Adrenal gland (tissue), 5 donors: Measurements from ENCODE around the gene UBAC1.

Experiments
- POLR2A ChIP-seq, 2 donors: fragments of 450-650 bp; IDR thresholded peaks; one replicate each; pipeline ENCODE4 v1.6.1; 2017; ENCODE audit warnings: antibody characterized with exemption in 2 of 2, mild to moderate bottlenecking in 2 of 2, moderate library complexity in 1 of 2
- TF ChIP-seq, protein P1 (sequence below), 6 experiments: fragments of 450-650 bp in 4 of 6; fragments of 200-600 bp in 2 of 6; sonication (generic) in 1 of 6; IDR thresholded peaks; 1 replicate in 5 of 6; 2 replicates in 1 of 6; pipeline versions ENCODE4 v1.5.1 to v1.8.0; 2016 to 2021; ENCODE audit warnings: antibody characterized with exemption in 6 of 6, mild to moderate bottlenecking in 2 of 6, moderate library complexity in 1 of 6
- donor health status: DM: no; HTN: no; CAD: no.

GRCh38 chr9:135948446-135948845 lies 12.7 kb downstream of the UBAC1 start:
- TF ChIP-seq, protein P1, sequence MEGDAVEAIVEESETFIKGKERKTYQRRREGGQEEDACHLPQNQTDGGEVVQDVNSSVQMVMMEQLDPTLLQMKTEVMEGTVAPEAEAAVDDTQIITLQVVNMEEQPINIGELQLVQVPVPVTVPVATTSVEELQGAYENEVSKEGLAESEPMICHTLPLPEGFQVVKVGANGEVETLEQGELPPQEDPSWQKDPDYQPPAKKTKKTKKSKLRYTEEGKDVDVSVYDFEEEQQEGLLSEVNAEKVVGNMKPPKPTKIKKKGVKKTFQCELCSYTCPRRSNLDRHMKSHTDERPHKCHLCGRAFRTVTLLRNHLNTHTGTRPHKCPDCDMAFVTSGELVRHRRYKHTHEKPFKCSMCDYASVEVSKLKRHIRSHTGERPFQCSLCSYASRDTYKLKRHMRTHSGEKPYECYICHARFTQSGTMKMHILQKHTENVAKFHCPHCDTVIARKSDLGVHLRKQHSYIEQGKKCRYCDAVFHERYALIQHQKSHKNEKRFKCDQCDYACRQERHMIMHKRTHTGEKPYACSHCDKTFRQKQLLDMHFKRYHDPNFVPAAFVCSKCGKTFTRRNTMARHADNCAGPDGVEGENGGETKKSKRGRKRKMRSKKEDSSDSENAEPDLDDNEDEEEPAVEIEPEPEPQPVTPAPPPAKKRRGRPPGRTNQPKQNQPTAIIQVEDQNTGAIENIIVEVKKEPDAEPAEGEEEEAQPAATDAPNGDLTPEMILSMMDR (IDR thresholded peaks at IDR 0.05): no peak
- TF ChIP-seq POLR2A (IDR thresholded peaks at IDR 0.05): no peak
